Measurements from ENCODE around the gene ARFRP1.

The ARFRP1 gene

GRCh38 chr20:63744158-63744557, 36.4 kb upstream of the ARFRP1 start:
- no peak for DNase-seq (ENCODE audit: low read depth in 2 of 2, low spot score in 1 of 2)

- DNase-seq (ENCODE audit: low read depth in 2 of 2, low spot score in 1 of 2): no peak
Measured at GRCh38 chr20:63743210-63743970, 35.6 kb upstream of the ARFRP1 start.

- DNase-seq (ENCODE audit: low read depth in 2 of 2, low spot score in 1 of 2): no peak
Measured at GRCh38 chr20:63742381-63743024, 34.7 kb upstream of the ARFRP1 start.

GRCh38 chr20:63741676-63742380, 34.1 kb upstream of the ARFRP1 start:
- DNase-seq (ENCODE audit: low read depth in 2 of 2, low spot score in 1 of 2): no peak

GRCh38 chr20:63741354-63741675, 33.5 kb upstream of the ARFRP1 start:
- no peak for DNase-seq (ENCODE audit: low read depth in 2 of 2, low spot score in 1 of 2)

GRCh38 chr20:63740627-63741353, 33.0 kb upstream of the ARFRP1 start:
- DNase-seq (ENCODE audit: low read depth in 2 of 2, low spot score in 1 of 2): no peak

- no peak for DNase-seq (ENCODE audit: low read depth in 2 of 2, low spot score in 1 of 2)
Measured at GRCh38 chr20:63740070-63740626, 32.4 kb upstream of the ARFRP1 start.

GRCh38 chr20:63739130-63740069, 31.6 kb upstream of the ARFRP1 start, which contains the start of gene SLC2A4RG:
SLC2A4RG (plus strand) TSS chr20:63739776; CDS start chr20:63739913, 137 bp downstream.
- no peak for DNase-seq (ENCODE audit: low read depth in 2 of 2, low spot score in 1 of 2)

- no peak for DNase-seq (ENCODE audit: low read depth in 2 of 2, low spot score in 1 of 2)
Measured at GRCh38 chr20:63738687-63739129, 30.9 kb upstream of the ARFRP1 start.

- no peak for DNase-seq (ENCODE audit: low read depth in 2 of 2, low spot score in 1 of 2)
Measured at GRCh38 chr20:63737945-63738686, 30.3 kb upstream of the ARFRP1 start.

- DNase-seq (ENCODE audit: low read depth in 2 of 2, low spot score in 1 of 2): no peak
Measured at GRCh38 chr20:63737695-63737944, 29.8 kb upstream of the ARFRP1 start.

- DNase-seq (ENCODE audit: low read depth in 2 of 2, low spot score in 1 of 2): no peak
Measured at GRCh38 chr20:63736893-63737694, 29.3 kb upstream of the ARFRP1 start.

- peak in 1 of 2 donors; percentile 61 for DNase-seq (ENCODE audit: low read depth in 2 of 2, low spot score in 1 of 2)
Measured at GRCh38 chr20:63735859-63736718, 28.3 kb upstream of the ARFRP1 start, which contains the start of gene LIME1. LIME1 (plus strand) TSS chr20:63736664; CDS start chr20:63737550, 886 bp downstream.

- no peak for DNase-seq (ENCODE audit: low read depth in 2 of 2, low spot score in 1 of 2)
Measured at GRCh38 chr20:63734946-63735858, 27.4 kb upstream of the ARFRP1 start.

GRCh38 chr20:63734111-63734945, 26.6 kb upstream of the ARFRP1 start:
- DNase-seq (ENCODE audit: low read depth in 2 of 2, low spot score in 1 of 2): no peak

GRCh38 chr20:63733579-63734081, 25.9 kb upstream of the ARFRP1 start:
- DNase-seq (ENCODE audit: low read depth in 2 of 2, low spot score in 1 of 2): no peak

All from stimulated activated CD8-positive, alpha-beta memory T cell treated with anti-CD3 and anti-CD28 coated beads, Interleukin-4, amount 100 ng/mL, for 1 hour (primary cell).